WERI-Rb-1 (cell line): ENCODE results near the gene CAMTA1.

ENCODE experiments used
- DNase-seq: peaks from one replicate; pipeline ENCODE4 v3.0.0-alpha.2; 2020
- H3K27ac ChIP-seq: fragments of 250-450 bp; sonication (Bioruptor Pico); 2 replicates; pipeline ENCODE4 v1.5.1; 2020; ENCODE audit warnings: mild to moderate bottlenecking, moderate library complexity
- H3K27me3 ChIP-seq: fragments of 250-450 bp; sonication (Bioruptor Pico); 2 replicates; pipeline ENCODE4 v1.5.1; 2021; ENCODE audit warnings: mild to moderate bottlenecking, low read depth, moderate library complexity; ENCODE audit not compliant: insufficient read depth, severe bottlenecking
- H3K36me3 ChIP-seq: fragments of 250-450 bp; sonication (Bioruptor Pico); 2 replicates; pipeline ENCODE4 v1.5.1; 2020; ENCODE audit warnings: mild to moderate bottlenecking, moderate library complexity
- H3K4me3 ChIP-seq: 2 replicates; pipeline ENCODE4 v1.5.1; 2011; ENCODE audit warnings: low read depth, mild to moderate bottlenecking, control low read depth, low read length
- H3K9me3 ChIP-seq: fragments of 250-450 bp; sonication (Bioruptor Pico); 2 replicates; pipeline ENCODE4 v1.5.1; 2021; ENCODE audit warnings: mild to moderate bottlenecking, moderate library complexity; ENCODE audit not compliant: severe bottlenecking
- TF ChIP-seq, protein P1 (sequence below): IDR thresholded peaks from 2 replicates; pipeline ENCODE4 v1.5.1; 2011; ENCODE audit warnings: low read depth, mild to moderate bottlenecking, control low read depth, inconsistent platforms, low read length

Gene CAMTA1

GRCh38 chr1:7008975-7009740, 223.9 kb downstream of the CAMTA1 start:
- TF ChIP-seq, protein P1, sequence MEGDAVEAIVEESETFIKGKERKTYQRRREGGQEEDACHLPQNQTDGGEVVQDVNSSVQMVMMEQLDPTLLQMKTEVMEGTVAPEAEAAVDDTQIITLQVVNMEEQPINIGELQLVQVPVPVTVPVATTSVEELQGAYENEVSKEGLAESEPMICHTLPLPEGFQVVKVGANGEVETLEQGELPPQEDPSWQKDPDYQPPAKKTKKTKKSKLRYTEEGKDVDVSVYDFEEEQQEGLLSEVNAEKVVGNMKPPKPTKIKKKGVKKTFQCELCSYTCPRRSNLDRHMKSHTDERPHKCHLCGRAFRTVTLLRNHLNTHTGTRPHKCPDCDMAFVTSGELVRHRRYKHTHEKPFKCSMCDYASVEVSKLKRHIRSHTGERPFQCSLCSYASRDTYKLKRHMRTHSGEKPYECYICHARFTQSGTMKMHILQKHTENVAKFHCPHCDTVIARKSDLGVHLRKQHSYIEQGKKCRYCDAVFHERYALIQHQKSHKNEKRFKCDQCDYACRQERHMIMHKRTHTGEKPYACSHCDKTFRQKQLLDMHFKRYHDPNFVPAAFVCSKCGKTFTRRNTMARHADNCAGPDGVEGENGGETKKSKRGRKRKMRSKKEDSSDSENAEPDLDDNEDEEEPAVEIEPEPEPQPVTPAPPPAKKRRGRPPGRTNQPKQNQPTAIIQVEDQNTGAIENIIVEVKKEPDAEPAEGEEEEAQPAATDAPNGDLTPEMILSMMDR = no peak
- H3K36me3 ChIP-seq = no peaks in the 10 kb centered on the region
- no peaks in the 10 kb centered on the region for H3K27me3 ChIP-seq
- no peak for DNase-seq
- H3K4me3 ChIP-seq = no peak overlapping the region
- H3K27ac ChIP-seq = no peak overlapping the region
- no peaks in the 10 kb centered on the region for H3K9me3 ChIP-seq

GRCh38 chr1:7009741-7010525, 224.7 kb downstream of the CAMTA1 start:
- TF ChIP-seq, protein P1 = no peak
- Histone ChIP-seq H3K9me3 (no peaks in the 10 kb centered on the region), H3K27ac (no peak overlapping the region), H3K36me3 (no peaks in the 10 kb centered on the region), H3K4me3 (no peak overlapping the region), H3K27me3 (no peaks in the 10 kb centered on the region)
- DNase-seq = no peak

- no peak for DNase-seq
- H3K27me3 ChIP-seq = no peaks in the 10 kb centered on the region
- no peak overlapping the region for H3K27ac ChIP-seq
- H3K4me3 ChIP-seq = no peak overlapping the region
- TF ChIP-seq, protein P1 = no peak
- no peaks in the 10 kb centered on the region for H3K9me3 ChIP-seq
- no peaks in the 10 kb centered on the region for H3K36me3 ChIP-seq
Measured at GRCh38 chr1:7010534-7011200, 225.4 kb downstream of the CAMTA1 start.

GRCh38 chr1:7011826-7012225, 226.6 kb downstream of the CAMTA1 start:
- no peak overlapping the region for H3K27ac ChIP-seq
- H3K36me3 ChIP-seq = no peaks in the 10 kb centered on the region
- TF ChIP-seq, protein P1 = no peak
- no peak for DNase-seq
- H3K9me3 ChIP-seq = no peaks in the 10 kb centered on the region
- no peak overlapping the region for H3K4me3 ChIP-seq
- H3K27me3 ChIP-seq = no peaks in the 10 kb centered on the region

DNA sequence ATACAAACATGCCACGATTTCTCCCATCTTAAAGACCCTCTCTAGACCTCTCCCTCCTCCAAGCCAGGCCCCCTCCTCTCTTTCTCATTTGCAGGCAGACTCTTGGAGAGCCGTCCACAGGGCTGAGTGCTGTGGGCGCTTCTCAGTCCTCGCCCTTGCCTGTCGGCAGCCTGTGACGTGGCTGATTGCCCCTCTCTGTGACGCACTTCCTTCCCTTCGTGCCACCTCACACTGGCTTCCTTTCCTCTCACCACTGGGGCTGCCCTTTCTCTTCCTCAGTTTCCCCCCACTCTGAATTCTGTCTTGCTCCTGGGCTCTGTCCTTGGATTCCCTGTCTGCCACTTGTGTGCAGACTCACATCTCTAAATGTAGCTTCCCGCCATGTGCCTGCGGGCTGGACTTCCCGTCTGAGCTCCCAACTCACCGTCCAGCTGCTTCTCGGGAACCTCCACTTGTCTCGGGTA, 227.2 kb downstream of the CAMTA1 start:
- no peaks in the 10 kb centered on the region for H3K27me3 ChIP-seq
- no peak for DNase-seq
- TF ChIP-seq, protein P1 = no peak
- H3K9me3 ChIP-seq = no peaks in the 10 kb centered on the region
- H3K36me3 ChIP-seq = no peaks in the 10 kb centered on the region
- H3K4me3 ChIP-seq = no peak overlapping the region
- no peak overlapping the region for H3K27ac ChIP-seq
